Activated T-helper 17 cell treated with anti-CD3 and anti-CD28 coated beads, Interleukin-2, amount 50 U/mL, for 72 hours (primary cell): Measurements from ENCODE around the gene IL17RD. TPM values are rescaled to one million over a fixed set of nuclear protein-coding genes. Genes with fewer than 3 reads are reported as not detected.
A peak's percentile ranks its signal among the peaks of the same experiment; 100 is the strongest.

ENCODE experiments used
- ATAC-seq: fragments of 150-1000 bp; cut with Tn5 transposase; replicated peaks from 2 replicates; pipeline ENCODE4 v1.10.0; 2021; ENCODE audit warnings: mild to moderate bottlenecking, moderate library complexity
- H3K27ac Mint-ChIP-seq: one replicate; pipeline ENCODE4 v1.8.0; 2022; ENCODE audit warnings: mixed read lengths
- H3K27me3 Mint-ChIP-seq: one replicate; pipeline ENCODE4 v1.8.0; 2022; ENCODE audit warnings: mixed read lengths
- H3K36me3 Mint-ChIP-seq: one replicate; pipeline ENCODE4 v1.8.0; 2022; ENCODE audit warnings: low read depth, mild to moderate bottlenecking, mixed read lengths
- H3K4me1 Mint-ChIP-seq: one replicate; pipeline ENCODE4 v1.8.0; 2022; ENCODE audit warnings: mixed read lengths
- H3K4me3 Mint-ChIP-seq: one replicate; pipeline ENCODE4 v1.8.0; 2022; ENCODE audit warnings: mild to moderate bottlenecking, mixed read lengths
- H3K9me3 Mint-ChIP-seq: one replicate; pipeline ENCODE4 v1.8.0; 2022; ENCODE audit warnings: mixed read lengths
- total RNA-seq, 2 donors: library from RNA; stranded (reverse); gene quantifications; one replicate each; pipeline ENCODE4 v1.2.3, GENCODE V29; 2022

Gene IL17RD
- total RNA-seq, 2 donors from 2014 or later, result 0.15 to 0.48 TPM

GRCh38 chr3:57081173-57081572 lies 84.0 kb downstream of the IL17RD start:
- H3K4me1 Mint-ChIP-seq, result no peaks in the 10 kb centered on the region
- no peak for ATAC-seq
- no peak overlapping the region for H3K4me3 Mint-ChIP-seq
- peaks cover 26% of the 10 kb centered on the region for H3K27me3 Mint-ChIP-seq
- no peak overlapping the region for H3K27ac Mint-ChIP-seq
- no peaks in the 10 kb centered on the region for H3K9me3 Mint-ChIP-seq
- H3K36me3 Mint-ChIP-seq, result no peaks in the 10 kb centered on the region

- peaks cover 33% of the 10 kb centered on the region for H3K27me3 Mint-ChIP-seq
These were observed 85.0 kb downstream of the IL17RD start for GRCh38 chr3:57080171-57080570.

GRCh38 chr3:57079474-57079831 lies 85.7 kb downstream of the IL17RD start:
- no peaks in the 10 kb centered on the region for H3K4me1 Mint-ChIP-seq
- H3K27ac Mint-ChIP-seq, result no peak overlapping the region
- H3K36me3 Mint-ChIP-seq, result no peaks in the 10 kb centered on the region
- H3K9me3 Mint-ChIP-seq, result no peaks in the 10 kb centered on the region
- peak; percentile 17 for ATAC-seq
- peak overlapping the region; percentile 41 for H3K4me3 Mint-ChIP-seq
- peaks cover 40% of the 10 kb centered on the region for H3K27me3 Mint-ChIP-seq

More at GRCh38 chr3:57080171-57080570, 85.0 kb downstream of the IL17RD start:
- ATAC-seq, result no peak
- Mint-ChIP-seq H3K36me3 (no peaks in the 10 kb centered on the region), H3K9me3 (no peaks in the 10 kb centered on the region), H3K4me1 (no peaks in the 10 kb centered on the region), H3K4me3 (peak overlapping the region; percentile 41), H3K27ac (no peak overlapping the region)

GRCh38 chr3:57078635-57079473 lies 86.3 kb downstream of the IL17RD start:
- Mint-ChIP-seq H3K9me3 (no peaks in the 10 kb centered on the region), H3K27ac (no peak overlapping the region), H3K4me1 (no peaks in the 10 kb centered on the region), H3K4me3 (peak overlapping the region; percentile 62), H3K36me3 (no peaks in the 10 kb centered on the region), H3K27me3 (peaks cover 44% of the 10 kb centered on the region)
- peak; percentile 58 for ATAC-seq

- Mint-ChIP-seq H3K27ac (no peak overlapping the region), H3K4me3 (peak overlapping the region; percentile 62), H3K9me3 (no peaks in the 10 kb centered on the region), H3K27me3 (peaks cover 45% of the 10 kb centered on the region), H3K4me1 (no peaks in the 10 kb centered on the region), H3K36me3 (no peaks in the 10 kb centered on the region)
- peak; percentile 39 for ATAC-seq
These were observed 86.9 kb downstream of the IL17RD start for GRCh38 chr3:57078344-57078634.

- H3K9me3 Mint-ChIP-seq, result no peaks in the 10 kb centered on the region
- no peak overlapping the region for H3K27ac Mint-ChIP-seq
- peak overlapping the region; percentile 62 for H3K4me3 Mint-ChIP-seq
- no peak for ATAC-seq
- H3K36me3 Mint-ChIP-seq, result no peaks in the 10 kb centered on the region
- no peaks in the 10 kb centered on the region for H3K4me1 Mint-ChIP-seq
- peaks cover 48% of the 10 kb centered on the region for H3K27me3 Mint-ChIP-seq
These were observed 87.4 kb downstream of the IL17RD start for GRCh38 chr3:57077630-57078343.

- no peak for ATAC-seq
- no peak overlapping the region for H3K27ac Mint-ChIP-seq
- H3K36me3 Mint-ChIP-seq, result no peaks in the 10 kb centered on the region
- H3K4me1 Mint-ChIP-seq, result no peaks in the 10 kb centered on the region
- H3K4me3 Mint-ChIP-seq, result no peak overlapping the region
- peaks cover 48% of the 10 kb centered on the region for H3K27me3 Mint-ChIP-seq
- no peaks in the 10 kb centered on the region for H3K9me3 Mint-ChIP-seq
These were observed 88.7 kb downstream of the IL17RD start for GRCh38 chr3:57076422-57076951.

- Mint-ChIP-seq H3K9me3 (no peaks in the 10 kb centered on the region), H3K27ac (no peak overlapping the region), H3K36me3 (no peaks in the 10 kb centered on the region), H3K4me1 (no peaks in the 10 kb centered on the region), H3K27me3 (peaks cover 52% of the 10 kb centered on the region), H3K4me3 (no peak overlapping the region)
- no peak for ATAC-seq
These were observed 91.0 kb downstream of the IL17RD start for GRCh38 chr3:57074135-57074534.

GRCh38 chr3:57073628-57074027 lies 91.5 kb downstream of the IL17RD start:
- Mint-ChIP-seq H3K27ac (no peak overlapping the region), H3K4me3 (no peak overlapping the region), H3K36me3 (no peaks in the 10 kb centered on the region), H3K9me3 (no peaks in the 10 kb centered on the region), H3K4me1 (no peaks in the 10 kb centered on the region), H3K27me3 (peaks cover 52% of the 10 kb centered on the region)
- ATAC-seq, result no peak

GRCh38 chr3:57069503-57069902 lies 95.7 kb downstream of the IL17RD start:
- H3K4me1 Mint-ChIP-seq, result no peaks in the 10 kb centered on the region
- H3K27ac Mint-ChIP-seq, result no peak overlapping the region
- peaks cover 18% of the 10 kb centered on the region for H3K27me3 Mint-ChIP-seq
- H3K9me3 Mint-ChIP-seq, result no peaks in the 10 kb centered on the region
- no peak overlapping the region for H3K4me3 Mint-ChIP-seq
- ATAC-seq, result no peak
- H3K36me3 Mint-ChIP-seq, result no peaks in the 10 kb centered on the region

GRCh38 chr3:57068437-57069089 lies 96.6 kb downstream of the IL17RD start:
- Mint-ChIP-seq H3K9me3 (no peaks in the 10 kb centered on the region), H3K27ac (no peak overlapping the region), H3K4me1 (no peaks in the 10 kb centered on the region), H3K4me3 (no peak overlapping the region), H3K27me3 (peaks cover 13% of the 10 kb centered on the region), H3K36me3 (no peaks in the 10 kb centered on the region)
- ATAC-seq, result peak; percentile 80

GRCh38 chr3:57066471-57066870 lies 98.7 kb downstream of the IL17RD start:
- Mint-ChIP-seq H3K4me3 (no peak overlapping the region), H3K9me3 (no peaks in the 10 kb centered on the region), H3K36me3 (no peaks in the 10 kb centered on the region), H3K27ac (no peak overlapping the region), H3K4me1 (no peaks in the 10 kb centered on the region), H3K27me3 (peaks cover 16% of the 10 kb centered on the region)
- no peak for ATAC-seq

- no peak for ATAC-seq
- Mint-ChIP-seq H3K4me3 (no peak overlapping the region), H3K27me3 (peaks cover 13% of the 10 kb centered on the region), H3K4me1 (no peaks in the 10 kb centered on the region), H3K27ac (no peak overlapping the region), H3K36me3 (no peaks in the 10 kb centered on the region), H3K9me3 (no peaks in the 10 kb centered on the region)
These were observed 99.6 kb downstream of the IL17RD start for GRCh38 chr3:57065588-57065987.

GRCh38 chr3:57064572-57064971 lies 100.6 kb downstream of the IL17RD start:
- H3K27me3 Mint-ChIP-seq, result peaks cover 7% of the 10 kb centered on the region
- H3K4me3 Mint-ChIP-seq, result no peak overlapping the region
- no peaks in the 10 kb centered on the region for H3K4me1 Mint-ChIP-seq
- no peaks in the 10 kb centered on the region for H3K9me3 Mint-ChIP-seq
- no peak overlapping the region for H3K27ac Mint-ChIP-seq
- no peak for ATAC-seq
- H3K36me3 Mint-ChIP-seq, result no peaks in the 10 kb centered on the region

GRCh38 chr3:57064001-57064400 lies 101.2 kb downstream of the IL17RD start:
- no peaks in the 10 kb centered on the region for H3K36me3 Mint-ChIP-seq
- no peak overlapping the region for H3K27ac Mint-ChIP-seq
- H3K4me1 Mint-ChIP-seq, result no peaks in the 10 kb centered on the region
- no peak for ATAC-seq
- no peak overlapping the region for H3K4me3 Mint-ChIP-seq
- peaks cover 7% of the 10 kb centered on the region for H3K27me3 Mint-ChIP-seq
- H3K9me3 Mint-ChIP-seq, result no peaks in the 10 kb centered on the region
